ENCODE data around the gene GPX4. TPM values are rescaled to one million over a fixed set of nuclear protein-coding genes. Genes with fewer than 3 reads are reported as not detected.
"Not testable (repeated sequence)": the region's sequence is repeated elsewhere in the genome, so short reads cannot be mapped to it uniquely, and the experiment has no call there.

Gene GPX4
- total RNA-seq, 1 donor from 2014 or later = 327 TPM

GRCh38 chr19:1123381-1123780 lies 19.6 kb downstream of the GPX4 start:
- H3K36me3 ChIP-seq = peaks cover 92% of the 10 kb centered on the region
- no peak for DNase-seq

GRCh38 chr19:1123885-1124677 lies 20.3 kb downstream of the GPX4 start:
- Histone ChIP-seq H3K4me1 (no peaks in the 10 kb centered on the region), H3K9me3 (replicated peaks) (no peaks in the 10 kb centered on the region), H3K4me3 (no peak overlapping the region), H3K36me3 (peaks cover 87% of the 10 kb centered on the region), H3K27ac (replicated peaks) (no peak overlapping the region), H3K27me3 (ENCODE audit: low read depth) (no peaks in the 10 kb centered on the region)
- no peak for DNase-seq
- intact Hi-C loops (cut with micrococcal nuclease) = loop anchor here (10.0 kb wide), 1 partner anchor 61 kb away; no protein-coding TSS in a partner anchor
- no peak for TF ChIP-seq CTCF (IDR thresholded peaks at IDR 0.05; ENCODE audit: borderline replicate concordance)

More at GRCh38 chr19:1123381-1123780, 19.6 kb downstream of the GPX4 start:
- intact Hi-C loops (cut with micrococcal nuclease) = loop anchor here (10.0 kb wide), 1 partner anchor 61 kb away; no protein-coding TSS in a partner anchor
- H3K4me3 ChIP-seq = no peak overlapping the region
- no peak for TF ChIP-seq CTCF (IDR thresholded peaks at IDR 0.05; ENCODE audit: borderline replicate concordance)
- no peaks in the 10 kb centered on the region for H3K4me1 ChIP-seq
- no peaks in the 10 kb centered on the region for H3K9me3 ChIP-seq (replicated peaks)
- H3K27ac ChIP-seq (replicated peaks) = no peak overlapping the region
- no peaks in the 10 kb centered on the region for H3K27me3 ChIP-seq (ENCODE audit: low read depth)

GRCh38 chr19:1125601-1126467 lies 22.0 kb downstream of the GPX4 start:
- Histone ChIP-seq H3K27me3 (ENCODE audit: low read depth) (no peaks in the 10 kb centered on the region), H3K27ac (replicated peaks) (no peak overlapping the region), H3K4me3 (no peak overlapping the region), H3K9me3 (replicated peaks) (no peaks in the 10 kb centered on the region), H3K4me1 (peaks cover 15% of the 10 kb centered on the region), H3K36me3 (peaks cover 72% of the 10 kb centered on the region)
- intact Hi-C loops (cut with micrococcal nuclease) = loop anchor here (10.0 kb wide), 1 partner anchor 59 kb away; no protein-coding TSS in a partner anchor
- DNase-seq = no peak
- no peak for TF ChIP-seq CTCF (IDR thresholded peaks at IDR 0.05; ENCODE audit: borderline replicate concordance)

GRCh38 chr19:1126984-1127760 lies 23.4 kb downstream of the GPX4 start:
- H3K4me1 ChIP-seq = peaks cover 29% of the 10 kb centered on the region
- H3K36me3 ChIP-seq = peaks cover 59% of the 10 kb centered on the region
- H3K4me3 ChIP-seq = no peak overlapping the region
- intact Hi-C loops (cut with micrococcal nuclease) = loop anchor here (10.0 kb wide), 1 partner anchor 58 kb away; no protein-coding TSS in a partner anchor
- H3K27me3 ChIP-seq (ENCODE audit: low read depth) = no peaks in the 10 kb centered on the region
- no peak for DNase-seq
- TF ChIP-seq CTCF (IDR thresholded peaks at IDR 0.05; ENCODE audit: borderline replicate concordance) = no peak
- H3K27ac ChIP-seq (replicated peaks) = no peak overlapping the region
- no peaks in the 10 kb centered on the region for H3K9me3 ChIP-seq (replicated peaks)

GRCh38 chr19:1128106-1128505 lies 24.3 kb downstream of the GPX4 start:
- Histone ChIP-seq H3K36me3 (peaks cover 49% of the 10 kb centered on the region), H3K27me3 (ENCODE audit: low read depth) (no peaks in the 10 kb centered on the region), H3K27ac (replicated peaks) (no peak overlapping the region), H3K9me3 (replicated peaks) (no peaks in the 10 kb centered on the region), H3K4me3 (no peak overlapping the region), H3K4me1 (peaks cover 38% of the 10 kb centered on the region)
- no peak for DNase-seq
- no peak for TF ChIP-seq CTCF (IDR thresholded peaks at IDR 0.05; ENCODE audit: borderline replicate concordance)
- intact Hi-C loops (cut with micrococcal nuclease) = loop anchor here (10.0 kb wide), 1 partner anchor 57 kb away; no protein-coding TSS in a partner anchor

- intact Hi-C loops (cut with micrococcal nuclease) = loop anchor here (10.0 kb wide), 1 partner anchor 56 kb away; no protein-coding TSS in a partner anchor
- not testable (repeated sequence) for H3K27me3 ChIP-seq (ENCODE audit: low read depth); H3K4me3 ChIP-seq; H3K9me3 ChIP-seq (replicated peaks); DNase-seq; H3K27ac ChIP-seq (replicated peaks)
- Histone ChIP-seq H3K4me1 (peaks cover 45% of the 10 kb centered on the region), H3K36me3 (peaks cover 39% of the 10 kb centered on the region)
Observed at GRCh38 chr19:1129084-1129483, 25.3 kb downstream of the GPX4 start.
